Measurements from ENCODE around the gene PNPLA3.

DNA sequence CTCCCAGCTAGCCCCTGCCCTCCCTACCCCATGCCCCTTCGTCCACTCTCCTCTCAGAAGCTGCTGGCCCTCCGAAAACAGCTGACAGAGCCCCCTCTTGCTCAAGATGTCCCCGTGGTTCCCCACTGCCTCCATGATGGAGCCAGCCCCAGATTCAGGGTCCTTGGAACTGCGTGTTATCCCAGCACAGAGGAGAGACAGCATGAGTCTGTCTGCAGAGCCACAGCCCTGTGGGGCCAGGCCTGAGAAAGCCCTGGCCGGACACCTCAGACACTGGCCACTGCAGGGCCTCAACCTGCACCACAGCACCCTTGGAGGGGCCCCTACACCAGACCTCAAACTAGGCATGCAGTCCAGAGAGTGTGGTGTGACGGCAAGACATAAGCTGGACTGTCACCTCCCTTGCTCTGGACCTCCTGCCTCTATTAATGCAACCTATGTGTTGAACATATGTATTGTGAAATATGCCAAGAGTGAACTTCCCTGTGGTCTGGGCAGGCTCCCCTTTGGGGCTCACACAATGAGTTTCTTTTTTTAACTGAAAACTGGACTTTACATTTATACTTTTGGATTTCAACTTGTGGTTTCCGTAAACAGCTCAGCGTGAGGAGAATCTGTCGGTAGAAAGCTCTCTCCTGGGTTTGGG is 41.4 kb upstream of the PNPLA3 start:
- no peak for TF ChIP-seq POLR2A (IDR thresholded peaks at IDR 0.05)
- TF ChIP-seq, protein P1, sequence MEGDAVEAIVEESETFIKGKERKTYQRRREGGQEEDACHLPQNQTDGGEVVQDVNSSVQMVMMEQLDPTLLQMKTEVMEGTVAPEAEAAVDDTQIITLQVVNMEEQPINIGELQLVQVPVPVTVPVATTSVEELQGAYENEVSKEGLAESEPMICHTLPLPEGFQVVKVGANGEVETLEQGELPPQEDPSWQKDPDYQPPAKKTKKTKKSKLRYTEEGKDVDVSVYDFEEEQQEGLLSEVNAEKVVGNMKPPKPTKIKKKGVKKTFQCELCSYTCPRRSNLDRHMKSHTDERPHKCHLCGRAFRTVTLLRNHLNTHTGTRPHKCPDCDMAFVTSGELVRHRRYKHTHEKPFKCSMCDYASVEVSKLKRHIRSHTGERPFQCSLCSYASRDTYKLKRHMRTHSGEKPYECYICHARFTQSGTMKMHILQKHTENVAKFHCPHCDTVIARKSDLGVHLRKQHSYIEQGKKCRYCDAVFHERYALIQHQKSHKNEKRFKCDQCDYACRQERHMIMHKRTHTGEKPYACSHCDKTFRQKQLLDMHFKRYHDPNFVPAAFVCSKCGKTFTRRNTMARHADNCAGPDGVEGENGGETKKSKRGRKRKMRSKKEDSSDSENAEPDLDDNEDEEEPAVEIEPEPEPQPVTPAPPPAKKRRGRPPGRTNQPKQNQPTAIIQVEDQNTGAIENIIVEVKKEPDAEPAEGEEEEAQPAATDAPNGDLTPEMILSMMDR (IDR thresholded peaks at IDR 0.05), result no peak

Data from transverse colon (tissue), 3 donors.